Immature natural killer cell (primary cell): ENCODE data around the gene CCDC85C. TPM values are rescaled to one million over a fixed set of nuclear protein-coding genes. Genes with fewer than 3 reads are reported as not detected.

Experiments
- DNase-seq, 3 donors: peaks; one replicate each; pipeline ENCODE4 v3.0.0; 2022; ENCODE audit warnings: mixed read lengths in 1 of 3
- H3K27ac Mint-ChIP-seq, 6 donors: one replicate each; pipeline ENCODE4 v1.8.0; 2020; ENCODE audit warnings: mixed read lengths in 6 of 6, mild to moderate bottlenecking in 5 of 6, inconsistent platforms in 4 of 6, moderate library complexity in 3 of 6
- H3K27me3 Mint-ChIP-seq, 3 donors: one replicate each; pipeline ENCODE4 v1.8.0; 2020 to 2021; ENCODE audit warnings: low read depth in 3 of 3, mild to moderate bottlenecking in 3 of 3, mixed read lengths in 3 of 3, moderate library complexity in 3 of 3, inconsistent platforms in 1 of 3
- H3K36me3 Mint-ChIP-seq, 3 donors: one replicate each; pipeline ENCODE4 v1.8.0; 2020; ENCODE audit warnings: mixed read lengths in 3 of 3, inconsistent platforms in 2 of 3, mild to moderate bottlenecking in 2 of 3
- H3K4me1 Mint-ChIP-seq, 2 donors: one replicate each; pipeline ENCODE4 v1.8.0; 2020; ENCODE audit warnings: inconsistent platforms in 2 of 2, mild to moderate bottlenecking in 2 of 2, mixed read lengths in 2 of 2, moderate library complexity in 1 of 2
- H3K4me3 Mint-ChIP-seq, 5 donors: one replicate each; pipeline ENCODE4 v1.8.0; 2020; ENCODE audit warnings: mild to moderate bottlenecking in 5 of 5, mixed read lengths in 5 of 5, inconsistent platforms in 3 of 5, moderate library complexity in 3 of 5
- H3K9me3 Mint-ChIP-seq, 6 donors: one replicate each; pipeline ENCODE4 v1.8.0; 2020; ENCODE audit warnings: mild to moderate bottlenecking in 6 of 6, mixed read lengths in 6 of 6, inconsistent platforms in 4 of 6, moderate library complexity in 3 of 6
- polyA plus RNA-seq, 3 donors: library from polyadenylated mRNA; unstranded; fragments of 300-500 nt; fragmentation: Illumina TruSeq; gene quantifications; one replicate each; pipeline ENCODE4 v1.2.3, GENCODE V29; 2021

Gene CCDC85C
- polyA plus RNA-seq, 3 donors from 2014 or later = 0.27 to 0.83 (median 0.35) TPM

DNA sequence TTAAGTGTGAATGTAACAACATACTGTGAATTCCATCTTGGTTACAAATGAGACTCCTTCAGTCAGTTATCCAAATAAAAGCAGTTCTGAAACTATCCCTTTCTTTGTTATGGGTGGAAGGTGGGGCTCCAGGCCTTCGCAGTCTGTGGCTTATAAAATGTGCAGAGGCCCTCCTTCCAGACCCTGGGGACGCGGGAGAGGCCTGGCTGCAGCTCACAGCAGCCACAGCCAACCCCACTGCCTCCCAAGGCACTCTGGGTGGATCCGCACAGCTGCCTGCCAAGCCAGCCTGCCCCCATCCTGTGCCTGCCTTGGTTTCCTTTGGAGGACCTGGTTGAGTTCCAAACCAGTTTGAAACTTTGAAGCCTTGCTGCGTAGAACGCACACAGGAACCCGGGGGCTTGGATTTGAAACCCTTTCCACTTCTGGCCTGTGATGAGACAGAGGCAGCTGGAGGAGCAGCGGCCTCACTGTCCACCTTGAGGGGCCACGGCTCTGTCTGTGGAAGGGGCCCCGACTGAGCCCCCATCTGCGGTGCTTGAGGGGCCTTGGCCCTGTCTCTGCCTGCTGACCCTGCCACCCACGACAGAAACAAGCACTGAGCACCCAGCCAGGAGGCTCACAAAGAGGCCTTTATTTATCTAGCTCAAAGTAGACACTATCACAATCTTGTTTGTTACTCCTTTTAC is 92.4 kb downstream of the CCDC85C start:
- Mint-ChIP-seq H3K36me3 (peaks cover 1 to 29% (median 12%) of the 10 kb centered on the region in 3 donors), H3K4me1 (peaks cover 0 to 1% of the 10 kb centered on the region in 2 donors), H3K4me3 (no peak overlapping the region), H3K9me3 (no peaks in the 10 kb centered on the region), H3K27ac (no peak overlapping the region), H3K27me3 (peaks cover 3 to 12% (median 11%) of the 10 kb centered on the region in 3 donors)
- DNase-seq = no peak

GRCh38 chr14:99510556-99511139 is 93.4 kb downstream of the CCDC85C start:
- no peaks in the 10 kb centered on the region for H3K9me3 Mint-ChIP-seq
- peaks cover 0 to 1% of the 10 kb centered on the region in 2 donors for H3K4me1 Mint-ChIP-seq
- no peak overlapping the region for H3K27ac Mint-ChIP-seq
- H3K4me3 Mint-ChIP-seq = no peak overlapping the region
- peaks cover 10 to 38% (median 20%) of the 10 kb centered on the region in 3 donors for H3K36me3 Mint-ChIP-seq
- H3K27me3 Mint-ChIP-seq = peaks cover 3 to 14% (median 12%) of the 10 kb centered on the region in 3 donors
- DNase-seq = no peak

DNA sequence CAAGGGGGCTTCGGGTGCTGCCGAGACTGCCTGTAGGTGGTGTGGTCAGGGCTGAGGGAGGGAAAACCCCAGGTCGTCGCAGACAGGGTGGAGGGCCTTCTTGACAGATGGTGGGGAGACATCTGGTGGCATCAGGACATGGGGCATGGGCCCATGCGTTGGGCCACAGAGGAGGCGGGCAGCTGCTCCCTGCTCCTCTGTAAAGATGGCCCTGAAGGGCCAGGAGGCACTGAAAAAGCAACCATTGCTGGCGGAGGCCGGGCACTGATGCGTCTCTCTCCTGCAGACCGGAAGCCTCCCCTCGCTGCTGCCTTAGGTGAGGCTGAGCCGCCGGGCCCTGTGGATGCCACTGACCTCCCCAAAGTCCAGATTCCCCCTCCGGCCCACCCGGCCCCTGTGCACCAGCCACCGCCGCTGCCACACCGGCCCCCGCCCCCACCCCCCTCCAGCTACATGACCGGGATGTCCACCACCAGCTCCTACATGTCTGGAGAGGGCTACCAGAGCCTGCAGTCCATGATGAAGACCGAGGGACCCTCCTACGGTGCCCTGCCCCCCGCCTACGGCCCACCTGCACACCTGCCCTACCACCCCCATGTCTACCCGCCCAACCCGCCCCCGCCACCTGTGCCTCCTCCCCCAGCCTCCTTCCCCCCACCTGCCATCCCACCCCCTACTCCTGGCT is 94.0 kb downstream of the CCDC85C start:
- H3K4me1 Mint-ChIP-seq = peaks cover 0 to 1% of the 10 kb centered on the region in 2 donors
- DNase-seq = no peak
- H3K36me3 Mint-ChIP-seq = peaks cover 14 to 44% (median 26%) of the 10 kb centered on the region in 3 donors
- H3K27me3 Mint-ChIP-seq = peaks cover 3 to 14% (median 12%) of the 10 kb centered on the region in 3 donors
- no peaks in the 10 kb centered on the region for H3K9me3 Mint-ChIP-seq
- H3K4me3 Mint-ChIP-seq = no peak overlapping the region
- H3K27ac Mint-ChIP-seq = no peak overlapping the region

DNA sequence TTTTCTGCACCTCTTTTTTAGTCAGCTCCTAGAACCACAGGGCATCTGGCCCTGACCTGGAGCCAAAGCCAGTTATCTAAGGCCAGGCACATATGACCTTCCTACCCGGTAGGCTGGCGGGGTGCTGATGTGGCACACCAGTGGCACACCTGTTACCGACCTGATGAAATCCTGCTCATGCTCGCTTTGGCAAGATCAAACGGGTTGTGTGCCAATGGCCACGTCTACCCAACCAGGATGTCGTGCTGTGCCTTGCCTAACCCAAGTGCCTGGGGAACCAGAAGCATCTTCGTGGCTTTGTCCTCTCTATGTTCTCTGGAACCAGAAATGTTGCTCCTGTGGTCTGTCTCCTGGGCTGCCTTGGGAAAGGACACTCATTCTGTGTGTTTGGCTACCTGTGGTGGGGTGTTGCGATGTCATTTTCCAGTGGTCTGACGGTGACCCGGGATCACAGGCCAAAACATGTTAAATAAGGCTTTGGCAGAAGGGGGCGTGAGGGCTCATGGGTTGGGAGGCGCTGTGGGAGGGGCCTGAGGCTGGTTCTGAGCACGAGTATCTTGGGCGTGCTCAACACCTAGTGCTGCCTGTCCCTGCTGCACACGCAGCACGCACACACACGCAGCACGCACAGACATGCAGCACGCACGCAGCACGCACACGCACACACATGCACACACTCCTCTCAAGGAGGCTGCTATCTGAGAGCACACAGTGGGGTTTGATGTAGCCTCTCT is 94.9 kb downstream of the CCDC85C start:
- Mint-ChIP-seq H3K27me3 (peaks cover 6 to 14% (median 7%) of the 10 kb centered on the region in 3 donors), H3K4me3 (no peak overlapping the region), H3K9me3 (no peaks in the 10 kb centered on the region), H3K27ac (peak overlapping the region in 2 of 6 donors; percentile 47 to 50), H3K4me1 (peaks cover 0 to 1% of the 10 kb centered on the region in 2 donors), H3K36me3 (peaks cover 16 to 51% (median 31%) of the 10 kb centered on the region in 3 donors)
- no peak for DNase-seq

GRCh38 chr14:99507860-99508640 is 96.0 kb downstream of the CCDC85C start:
- H3K4me1 Mint-ChIP-seq = peaks cover 0 to 1% of the 10 kb centered on the region in 2 donors
- H3K4me3 Mint-ChIP-seq = no peak overlapping the region
- H3K27ac Mint-ChIP-seq = peak overlapping the region in 2 of 6 donors; percentile 47 to 79
- peaks cover 6 to 14% (median 7%) of the 10 kb centered on the region in 3 donors for H3K27me3 Mint-ChIP-seq
- no peak for DNase-seq
- H3K9me3 Mint-ChIP-seq = no peaks in the 10 kb centered on the region
- peaks cover 21 to 57% (median 36%) of the 10 kb centered on the region in 3 donors for H3K36me3 Mint-ChIP-seq

DNA sequence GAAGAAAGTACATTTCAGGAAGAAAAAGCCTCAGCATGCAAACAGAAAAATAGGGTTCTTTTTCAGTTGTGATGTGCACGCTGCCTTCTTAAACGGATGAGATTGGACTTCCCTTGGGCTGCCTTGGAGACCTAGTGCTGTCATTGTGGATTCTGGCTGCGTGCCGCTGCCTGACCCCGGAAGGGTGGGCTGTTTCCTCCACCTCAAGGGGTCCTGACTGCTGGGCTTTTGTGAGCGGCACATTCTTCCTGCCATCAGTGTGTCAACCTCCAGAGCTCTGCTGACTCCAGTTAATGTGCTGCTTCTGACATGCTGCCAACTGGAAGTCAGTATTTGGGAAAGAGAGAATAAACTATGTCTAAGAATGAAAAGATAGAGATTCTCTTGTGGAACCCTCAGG is 97.7 kb downstream of the CCDC85C start:
- Mint-ChIP-seq H3K4me1 (peaks cover 0 to 1% of the 10 kb centered on the region in 2 donors), H3K36me3 (peaks cover 27 to 68% (median 44%) of the 10 kb centered on the region in 3 donors), H3K27me3 (peaks cover 6 to 14% (median 7%) of the 10 kb centered on the region in 3 donors), H3K27ac (peak overlapping the region in 1 of 6 donors; percentile 4), H3K4me3 (no peak overlapping the region), H3K9me3 (peaks cover 0 to 1% (median 0%) of the 10 kb centered on the region in 6 donors)
- DNase-seq = no peak

DNA sequence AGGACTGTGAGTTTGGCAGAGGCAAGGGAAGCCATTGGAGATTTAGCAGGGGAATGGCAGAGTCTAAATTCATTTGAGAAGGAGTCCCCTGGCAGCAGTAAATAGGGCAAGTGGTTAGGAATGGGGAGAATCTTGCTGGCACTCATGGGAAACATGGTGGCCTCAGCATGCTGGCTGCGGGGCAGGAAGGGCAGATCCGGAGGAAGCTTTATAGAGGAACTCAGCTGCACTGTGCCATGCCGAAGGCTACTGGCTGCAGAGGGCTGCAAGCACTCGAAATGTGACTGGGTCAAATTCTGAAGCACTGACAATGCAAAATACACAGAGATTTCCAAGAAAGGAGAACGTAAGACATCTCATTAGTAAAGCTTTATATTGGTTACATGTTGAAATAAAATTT is 98.9 kb downstream of the CCDC85C start:
- no peak for DNase-seq
- Mint-ChIP-seq H3K27ac (peak overlapping the region in 2 of 6 donors; percentile 9 to 74), H3K36me3 (peaks cover 32 to 79% (median 44%) of the 10 kb centered on the region in 3 donors), H3K9me3 (peaks cover 0 to 1% (median 0%) of the 10 kb centered on the region in 6 donors), H3K4me1 (peaks cover 0 to 1% of the 10 kb centered on the region in 2 donors), H3K4me3 (no peak overlapping the region), H3K27me3 (peaks cover 6 to 14% (median 7%) of the 10 kb centered on the region in 3 donors)

- Mint-ChIP-seq H3K36me3 (peaks cover 32 to 73% (median 47%) of the 10 kb centered on the region in 3 donors), H3K9me3 (peaks cover 0 to 1% (median 0%) of the 10 kb centered on the region in 6 donors), H3K27me3 (peaks cover 6 to 11% (median 7%) of the 10 kb centered on the region in 3 donors), H3K4me3 (no peak overlapping the region), H3K27ac (no peak overlapping the region), H3K4me1 (peaks cover 0 to 1% of the 10 kb centered on the region in 2 donors)
- no peak for DNase-seq
Observed at GRCh38 chr14:99503848-99504453, 100.1 kb downstream of the CCDC85C start.

DNA sequence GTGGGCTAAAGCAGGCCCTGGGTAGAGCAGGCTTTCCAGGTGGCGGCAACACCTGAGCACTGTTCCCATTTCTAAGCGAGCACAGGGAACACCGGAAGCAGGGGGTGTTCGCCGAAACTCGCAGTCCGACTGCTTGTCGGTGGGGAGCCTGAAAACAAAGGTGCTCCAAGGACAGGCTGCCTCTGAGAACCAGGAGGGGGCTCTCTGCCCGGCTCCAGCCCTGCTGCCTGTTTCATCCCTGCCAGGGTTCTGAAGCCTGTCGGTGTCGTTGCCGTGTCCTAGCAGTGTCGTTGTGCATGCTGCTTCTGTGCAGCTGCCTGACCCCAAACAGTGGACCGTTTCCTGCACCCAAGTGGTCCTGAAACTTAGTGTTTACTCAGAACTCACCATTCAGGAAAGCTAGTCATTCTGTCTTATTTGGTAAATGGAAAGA is 101.0 kb downstream of the CCDC85C start:
- Mint-ChIP-seq H3K4me3 (no peak overlapping the region), H3K9me3 (peaks cover 0 to 1% (median 0%) of the 10 kb centered on the region in 6 donors), H3K36me3 (peaks cover 32 to 74% (median 54%) of the 10 kb centered on the region in 3 donors), H3K27me3 (peaks cover 4 to 7% (median 4%) of the 10 kb centered on the region in 3 donors), H3K4me1 (no peaks in the 10 kb centered on the region), H3K27ac (peak overlapping the region in 1 of 6 donors; percentile 53)
- DNase-seq = no peak

GRCh38 chr14:99497894-99498293 is 106.1 kb downstream of the CCDC85C start:
- Mint-ChIP-seq H3K9me3 (peaks cover 0 to 1% (median 0%) of the 10 kb centered on the region in 6 donors), H3K36me3 (peaks cover 18 to 59% (median 46%) of the 10 kb centered on the region in 3 donors), H3K4me1 (peaks cover 10 to 20% of the 10 kb centered on the region in 2 donors), H3K27me3 (peaks cover 0 to 4% (median 2%) of the 10 kb centered on the region in 3 donors), H3K4me3 (no peak overlapping the region), H3K27ac (no peak overlapping the region)
- DNase-seq = no peak

DNA sequence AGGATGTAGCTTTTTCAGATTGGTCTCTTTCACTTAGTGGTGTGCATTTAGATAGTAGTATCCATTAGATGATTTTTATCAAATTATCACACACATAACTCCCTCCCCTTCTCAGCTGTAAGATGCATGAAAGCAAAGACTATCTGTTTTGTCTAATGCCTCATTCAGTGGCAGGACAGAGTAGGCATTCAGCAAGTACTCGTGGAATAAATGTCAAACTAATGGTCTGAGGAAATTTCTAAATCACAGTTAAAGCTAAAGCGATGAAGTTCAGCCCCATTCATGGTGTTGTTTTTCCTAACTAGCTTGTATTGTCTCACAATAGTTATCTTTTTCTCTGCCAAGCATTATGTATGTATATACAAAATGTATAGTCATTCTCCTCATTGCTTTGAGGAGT is 106.7 kb downstream of the CCDC85C start:
- Mint-ChIP-seq H3K9me3 (no peaks in the 10 kb centered on the region), H3K4me1 (peaks cover 13 to 26% of the 10 kb centered on the region in 2 donors), H3K36me3 (peaks cover 15 to 57% (median 46%) of the 10 kb centered on the region in 3 donors), H3K4me3 (no peak overlapping the region), H3K27me3 (peaks cover 0 to 4% (median 2%) of the 10 kb centered on the region in 3 donors), H3K27ac (peak overlapping the region in 1 of 6 donors; percentile 0)
- no peak for DNase-seq

- Mint-ChIP-seq H3K9me3 (no peaks in the 10 kb centered on the region), H3K27ac (peak overlapping the region in 1 of 6 donors; percentile 5), H3K4me1 (peaks cover 54 to 83% of the 10 kb centered on the region in 2 donors), H3K36me3 (no peaks in the 10 kb centered on the region), H3K27me3 (peaks cover 6 to 17% (median 12%) of the 10 kb centered on the region in 3 donors), H3K4me3 (no peak overlapping the region)
- no peak for DNase-seq
Observed at GRCh38 chr14:99484106-99484505, 119.9 kb downstream of the CCDC85C start.
